ENCODE results near the gene SMIM21. TPM values are rescaled to one million over a fixed set of nuclear protein-coding genes. Genes with fewer than 3 reads are reported as not detected.

Gene SMIM21
- under 0.01 TPM in 1 of 2 replicates, not detected in the other for total RNA-seq

GRCh38 chr18:75427603-75428002, at the start of gene SMIM21:
SMIM21 (minus strand) TSS chr18:75427703; CDS start chr18:75427563, 140 bp downstream.

Other genes starting within 250 kb of the SMIM21 start
- gene PTGR3, start 218.6 kb downstream of the SMIM21 start, total RNA-seq = 5.5 and 7.0 TPM in 2 replicates
- gene TSHZ1, start 216.9 kb downstream of the SMIM21 start, total RNA-seq = 1.2 and 3.6 TPM in 2 replicates

Data from tracheal epithelial cell (primary cell).